ENCODE results near the gene SYNDIG1.

SYNDIG1 gene

DNA sequence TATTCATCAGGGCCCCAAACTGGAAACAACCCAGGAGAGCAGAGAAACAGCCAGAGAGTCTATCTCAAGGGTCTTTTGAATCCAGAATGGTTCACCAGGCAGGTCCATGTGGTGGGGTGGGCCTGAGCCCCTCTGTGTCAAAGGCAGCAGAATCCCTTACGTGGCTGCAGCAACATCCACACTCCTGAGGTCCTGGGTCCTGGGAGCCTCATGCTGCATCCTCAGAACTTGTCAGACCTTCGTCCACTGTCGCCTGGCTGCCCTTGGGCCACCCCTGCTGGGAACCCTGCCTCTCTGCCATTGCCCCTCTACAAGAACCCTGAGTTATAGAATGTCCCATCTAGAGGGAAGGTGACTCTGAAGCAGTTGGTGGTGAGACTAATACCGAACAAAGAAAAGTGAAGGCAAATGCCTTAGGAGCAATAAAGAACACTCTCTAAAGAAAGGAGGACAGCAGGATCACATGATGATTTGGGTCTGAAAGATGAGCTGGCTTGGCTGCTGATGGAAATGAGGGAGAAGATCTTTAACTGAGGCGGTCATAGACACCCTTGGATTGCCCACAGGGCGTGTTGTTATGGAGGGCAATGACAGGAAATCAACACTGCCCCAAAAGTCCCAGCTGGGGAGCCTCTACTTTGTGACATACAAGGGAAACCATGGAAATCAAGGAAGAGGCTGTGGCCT lies 161.2 kb downstream of the SYNDIG1 start:
- no peak for DNase-seq

DNA sequence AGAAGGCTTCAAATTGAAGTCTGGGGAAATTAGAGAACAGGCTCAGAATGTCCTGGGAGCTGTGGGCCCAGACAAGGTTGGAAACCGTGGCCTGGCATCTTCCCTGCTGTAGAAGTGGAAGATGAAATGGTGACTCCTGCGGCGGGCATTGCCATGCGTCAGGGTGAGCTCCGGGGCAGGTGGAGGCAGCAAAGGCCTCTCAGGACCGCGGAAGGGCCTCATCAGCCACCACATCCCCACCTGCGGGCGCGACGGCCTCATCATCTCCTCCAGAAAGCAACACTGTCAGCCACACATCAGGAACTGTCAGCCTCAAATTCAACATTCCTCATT lies 161.7 kb downstream of the SYNDIG1 start:
- no peak for DNase-seq

DNA sequence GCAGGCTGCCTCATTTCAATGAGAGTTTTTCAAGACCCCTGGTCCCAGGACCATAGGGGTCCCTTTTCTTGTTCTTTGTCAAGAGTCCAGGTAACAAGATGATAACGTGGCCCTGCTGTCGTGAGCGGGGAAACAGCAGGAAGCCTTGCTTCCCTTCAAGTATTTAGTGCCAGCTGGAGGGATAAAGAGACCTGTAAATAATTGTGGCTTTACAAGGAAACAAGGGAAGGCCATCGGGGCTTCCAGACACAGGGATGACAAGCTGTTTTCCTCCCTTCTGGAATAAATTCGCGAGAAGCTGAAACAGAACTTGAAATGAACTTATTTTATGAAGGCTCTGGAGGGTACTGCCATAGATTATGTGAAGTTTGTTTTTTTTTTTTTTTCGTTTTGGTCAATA lies 163.2 kb downstream of the SYNDIG1 start:
- no peak for DNase-seq

DNA sequence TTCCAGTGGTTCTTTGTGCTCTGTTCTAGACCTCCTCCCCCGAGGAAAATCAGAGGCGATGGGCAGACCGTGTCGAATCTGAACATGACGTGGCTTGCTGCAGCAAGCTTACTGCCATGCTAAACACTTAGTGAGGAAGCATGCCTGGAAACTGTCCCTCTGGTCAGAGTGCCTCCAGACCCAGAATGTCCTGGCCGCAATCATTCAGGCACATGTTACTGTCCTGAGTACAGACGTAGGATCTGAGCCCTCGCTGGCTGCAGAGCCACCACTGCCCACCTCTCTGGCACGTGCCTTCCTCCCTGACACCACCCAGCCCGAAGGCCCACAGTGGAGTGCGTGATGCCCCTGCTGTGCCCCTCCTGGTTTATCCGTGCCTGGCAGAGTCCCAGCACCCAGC lies 163.6 kb downstream of the SYNDIG1 start:
- DNase-seq = no peak

DNA sequence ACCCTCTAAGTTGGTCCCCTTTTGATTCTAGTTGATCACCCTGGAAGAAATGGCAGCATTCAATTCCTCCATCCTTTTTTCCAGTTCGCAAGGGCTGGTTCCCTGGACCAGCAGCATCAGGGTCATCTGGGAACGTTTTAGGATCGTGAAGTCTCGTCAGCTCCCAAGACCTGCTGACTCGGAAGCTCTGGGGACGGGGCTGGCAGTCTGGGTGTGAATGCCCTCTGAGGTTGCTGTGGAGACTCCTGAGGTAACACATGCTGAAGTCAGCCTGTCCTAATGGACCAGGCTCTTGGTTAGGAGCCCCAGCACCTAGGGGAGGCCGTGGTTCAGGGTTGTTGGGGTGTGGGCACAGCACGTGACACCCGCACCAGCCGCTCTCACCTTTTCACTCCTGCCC lies 164.1 kb downstream of the SYNDIG1 start:
- DNase-seq = no peak

DNA sequence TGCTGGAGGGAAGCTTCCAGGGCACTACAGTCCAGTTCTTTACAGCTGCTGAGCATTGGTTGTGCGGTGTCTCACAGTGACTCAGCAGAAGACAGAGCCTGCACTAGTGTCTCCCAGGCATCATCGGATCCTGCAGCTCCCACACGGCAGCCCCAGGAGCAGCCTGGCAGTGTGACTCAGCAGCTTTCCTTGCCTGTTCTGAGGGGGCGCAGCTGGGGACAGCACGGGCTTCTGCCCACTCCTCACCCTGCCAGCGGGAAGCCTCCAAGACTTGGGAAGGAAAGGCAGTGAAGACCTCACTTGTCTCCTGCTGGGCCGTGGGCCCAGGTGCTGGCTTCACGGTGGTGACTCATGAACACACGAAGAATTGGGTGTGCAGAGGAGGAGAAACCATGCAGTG lies 165.4 kb downstream of the SYNDIG1 start:
- peak in 42 of 51 donors; percentile 21 to 87 (median 47) for DNase-seq

DNA sequence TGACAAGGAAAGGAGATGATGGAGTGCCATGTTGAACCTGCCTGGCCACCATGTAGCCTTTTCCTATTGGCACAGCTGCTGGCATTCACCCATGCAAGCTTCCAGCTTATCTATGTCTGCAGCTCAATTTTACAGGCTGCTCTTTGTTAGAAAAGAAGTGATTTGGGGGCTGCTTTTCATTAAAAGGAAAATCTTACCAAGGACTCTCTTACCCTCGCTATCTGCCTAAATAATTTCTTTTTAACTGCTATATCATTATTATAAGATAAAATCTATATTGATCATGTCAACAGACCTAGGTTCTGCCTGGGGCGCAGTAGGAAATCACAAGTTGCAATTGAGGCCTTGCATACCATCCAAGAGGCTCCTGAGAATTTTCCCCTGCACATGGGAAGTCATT lies 167.2 kb downstream of the SYNDIG1 start:
- no peak for DNase-seq

DNA sequence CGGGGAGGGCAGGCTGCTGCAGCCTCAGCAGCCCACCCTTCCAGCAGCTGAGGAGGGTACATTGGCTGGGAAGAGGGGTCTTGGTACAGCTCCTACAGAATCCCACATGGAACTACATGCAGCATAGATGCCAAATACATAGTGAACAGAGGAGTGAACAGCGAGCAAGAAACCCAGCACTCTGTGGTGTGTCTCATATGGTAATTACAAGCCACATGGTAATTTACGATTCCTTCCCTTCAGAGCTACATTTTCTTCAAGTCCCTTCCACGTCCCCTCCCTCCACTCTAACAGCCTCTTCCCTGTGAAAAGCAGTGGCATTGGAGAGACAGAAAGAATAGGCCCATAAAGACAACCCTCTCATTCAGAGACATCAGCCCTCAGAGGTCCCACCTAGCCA lies 167.7 kb downstream of the SYNDIG1 start:
- no peak for DNase-seq

DNA sequence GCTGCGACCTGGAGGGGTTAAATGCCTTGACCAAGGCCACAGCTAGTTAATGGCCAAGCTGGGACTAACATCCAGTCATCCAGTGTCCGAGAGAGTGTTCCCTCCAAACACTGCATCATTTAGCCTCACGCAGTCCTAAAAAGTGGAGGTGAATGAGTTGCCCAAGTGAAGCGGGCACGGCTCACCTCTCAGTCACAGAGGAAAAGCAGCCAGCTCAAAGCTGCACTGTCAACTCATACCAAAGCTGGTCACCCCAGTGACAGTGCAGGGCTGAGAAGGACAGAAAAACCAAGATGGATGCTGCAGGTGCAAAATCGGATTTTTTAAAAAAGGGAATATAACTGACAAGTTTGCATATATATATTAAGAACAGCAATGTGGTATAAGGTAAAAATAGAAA lies 168.5 kb downstream of the SYNDIG1 start:
- DNase-seq = no peak

DNA sequence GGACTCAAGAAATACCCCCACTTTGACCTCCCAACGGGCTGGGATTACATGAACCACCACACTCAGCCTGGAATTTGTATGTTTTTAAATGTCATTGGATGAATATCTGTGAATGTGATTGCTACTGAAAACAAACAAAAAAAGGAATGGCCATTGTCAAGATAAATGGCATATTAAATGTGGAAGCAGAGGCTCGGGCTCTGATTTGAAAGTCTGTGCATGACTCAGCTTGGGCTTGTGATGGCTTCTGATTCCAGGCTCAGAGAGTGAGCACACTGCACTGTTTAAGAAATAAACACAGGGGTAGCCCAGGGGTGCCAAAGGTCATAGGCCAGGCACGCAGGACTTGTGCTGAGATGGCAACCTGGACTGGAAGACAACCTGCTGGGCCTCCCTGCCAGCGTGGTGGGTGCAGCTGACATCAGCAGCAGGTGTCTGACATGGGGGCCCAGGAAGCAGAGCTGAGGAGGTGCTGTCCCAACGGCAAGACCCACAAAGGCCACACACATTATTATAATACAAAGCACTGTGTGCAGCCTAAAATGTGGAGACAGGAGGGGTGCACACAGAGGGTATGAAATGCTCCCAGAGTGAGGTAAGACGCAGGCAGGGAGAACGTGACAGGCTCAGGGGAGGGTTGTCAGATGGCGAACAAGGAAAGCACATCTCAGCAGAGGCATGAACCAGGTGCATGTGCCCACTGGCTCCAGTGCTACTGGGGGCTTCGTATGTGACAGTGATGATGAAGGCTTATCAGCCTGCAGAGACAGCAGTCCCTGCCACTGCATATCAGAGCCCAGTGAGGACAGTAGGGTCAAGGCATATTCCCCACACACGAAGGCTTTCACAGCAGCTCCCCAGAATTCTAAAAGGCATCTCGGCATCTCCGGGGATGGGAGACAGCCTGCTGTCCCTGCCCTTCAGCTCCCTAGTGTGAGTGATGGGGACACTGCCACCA lies 169.4 kb downstream of the SYNDIG1 start:
- no peak for DNase-seq

DNA sequence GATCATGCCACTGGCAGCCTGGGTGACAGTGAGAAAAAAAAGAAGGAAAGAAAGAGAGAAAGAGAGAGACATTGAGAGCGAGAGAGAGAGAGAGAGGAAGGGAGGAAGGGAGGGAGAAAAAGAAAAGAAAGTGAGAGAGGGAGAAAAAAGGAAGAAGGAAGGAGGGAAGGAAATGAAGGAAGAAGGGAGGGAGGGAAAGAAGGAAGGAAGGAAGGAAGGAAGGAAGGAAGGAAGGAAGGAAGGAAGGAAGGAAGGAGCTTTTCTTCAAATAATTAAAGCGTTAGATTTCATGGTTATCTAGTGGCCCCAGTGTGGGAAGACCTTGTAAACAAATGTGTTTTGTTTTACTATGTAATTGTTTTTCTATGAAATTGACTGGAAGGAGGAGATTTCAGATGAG lies 170.8 kb downstream of the SYNDIG1 start:
- DNase-seq = no peak

DNA sequence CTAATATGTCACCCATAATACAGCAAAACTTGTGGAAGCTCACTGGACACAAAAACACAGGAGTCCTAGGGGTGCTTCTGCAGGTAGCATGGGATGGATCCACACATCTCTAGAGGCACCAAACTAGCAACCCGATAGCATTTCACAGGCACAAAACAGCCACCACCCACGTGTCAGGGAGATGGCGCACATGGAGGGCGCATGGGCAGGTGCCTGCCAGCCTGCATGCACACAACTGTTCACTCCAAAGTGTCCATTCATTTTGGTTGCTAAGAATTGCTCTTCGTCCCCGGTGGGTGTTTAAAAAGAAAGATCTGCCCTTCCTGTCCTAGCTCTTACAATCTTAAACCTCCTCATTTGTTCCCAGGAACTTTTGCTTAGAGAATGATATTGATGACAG lies 171.3 kb downstream of the SYNDIG1 start:
- DNase-seq = no peak

DNA sequence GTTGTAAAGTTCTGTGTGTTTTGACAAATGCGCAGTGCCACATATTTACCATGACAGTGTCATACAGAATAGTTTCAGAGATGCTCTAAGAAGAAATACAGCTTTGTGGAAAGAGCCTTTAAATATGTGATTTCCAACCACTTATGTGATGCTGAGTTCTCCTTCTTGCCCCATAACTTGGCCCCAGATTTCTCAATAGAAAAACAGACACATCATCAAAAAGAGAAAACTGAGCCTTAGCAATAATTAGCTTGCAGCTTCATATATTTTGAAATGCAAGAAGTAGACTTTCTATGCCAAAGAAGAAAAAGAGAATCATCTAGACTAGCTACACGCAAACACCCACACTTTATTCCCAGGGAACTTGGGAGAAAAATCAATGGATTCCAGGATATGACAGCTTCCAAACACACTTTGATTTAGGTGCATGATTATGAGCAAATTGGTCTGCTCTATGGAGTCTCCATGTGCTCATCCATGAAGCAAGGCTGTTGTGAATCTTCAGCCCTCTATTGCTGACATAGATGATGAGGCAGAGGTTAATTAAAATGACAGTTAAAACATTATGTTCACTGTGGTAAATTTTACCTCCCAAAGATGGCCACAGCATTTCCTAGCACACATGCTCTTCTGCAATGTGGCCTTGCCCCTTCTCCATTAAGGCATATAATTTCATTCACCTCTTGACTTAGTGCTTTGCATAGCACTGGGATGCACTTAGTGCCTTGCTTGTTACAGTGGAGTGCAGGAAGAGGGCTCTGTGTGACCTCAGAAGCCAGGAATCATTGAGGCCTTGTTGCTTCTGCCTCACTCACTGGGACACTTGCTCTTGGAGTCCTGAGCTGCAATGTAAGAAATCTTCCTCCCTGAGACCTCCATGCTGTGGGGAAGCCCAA lies 174.6 kb downstream of the SYNDIG1 start:
- no peak for DNase-seq

DNA sequence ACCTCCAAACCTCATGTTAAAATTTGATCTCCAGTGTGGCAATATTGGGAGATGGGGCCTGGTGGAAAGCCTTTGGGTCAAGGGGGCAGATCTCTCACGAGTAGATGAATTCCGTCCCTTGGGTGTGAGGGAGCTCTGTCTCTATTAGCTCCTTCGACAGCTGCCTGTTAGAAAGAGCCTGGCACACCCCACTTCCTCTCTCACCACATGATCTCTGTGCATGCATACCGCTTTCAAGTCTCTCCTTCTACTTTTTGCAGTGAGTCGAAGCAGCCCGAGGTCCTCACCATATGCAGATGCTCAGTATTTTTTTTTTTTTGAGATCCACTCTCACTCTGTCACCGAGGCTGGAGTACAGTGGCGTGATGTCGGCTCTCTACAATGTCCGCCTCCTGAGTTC lies 176.9 kb downstream of the SYNDIG1 start:
- peak in 1 of 51 donors; percentile 16 for DNase-seq

DNA sequence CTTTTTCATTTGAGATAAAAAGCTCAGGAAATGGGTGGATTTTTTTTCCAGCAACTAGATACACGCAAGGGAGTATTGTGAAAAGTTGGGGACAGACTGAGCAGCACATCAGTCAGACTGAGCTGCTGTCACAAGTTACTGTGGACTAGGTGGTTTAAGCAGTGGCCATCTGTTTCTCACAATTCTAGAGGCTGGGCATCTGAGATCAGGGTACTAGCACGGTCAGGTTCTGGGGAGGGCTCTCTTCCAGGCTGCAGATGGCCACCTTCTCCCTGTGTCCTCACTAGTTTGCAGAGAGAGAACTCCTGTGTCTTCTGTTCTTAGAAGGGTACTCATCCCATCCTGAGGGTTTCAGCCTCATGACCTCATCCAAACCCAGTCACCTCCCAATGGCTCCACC lies 178.3 kb downstream of the SYNDIG1 start:
- no peak for DNase-seq

DNA sequence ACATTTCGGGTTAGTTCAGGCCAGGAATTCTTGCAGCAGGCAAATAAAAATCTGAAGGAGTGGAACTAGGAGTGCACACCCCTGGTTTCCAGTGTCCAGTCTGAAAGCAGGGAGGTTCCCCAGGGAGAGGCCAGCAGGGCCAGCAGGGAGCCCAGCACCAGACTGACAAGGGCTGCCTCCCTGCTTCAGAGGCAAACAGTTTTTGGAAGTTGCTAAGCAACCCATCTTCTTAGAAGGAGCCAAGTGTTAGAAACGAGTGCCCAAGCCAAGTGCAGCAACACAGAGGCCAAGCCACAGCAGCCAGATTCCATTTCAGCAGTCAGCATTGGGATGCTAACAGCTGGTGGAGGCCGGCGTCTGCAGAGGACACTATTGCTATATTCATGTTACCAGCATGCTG lies 179.1 kb downstream of the SYNDIG1 start:
- DNase-seq = no peak

DNA sequence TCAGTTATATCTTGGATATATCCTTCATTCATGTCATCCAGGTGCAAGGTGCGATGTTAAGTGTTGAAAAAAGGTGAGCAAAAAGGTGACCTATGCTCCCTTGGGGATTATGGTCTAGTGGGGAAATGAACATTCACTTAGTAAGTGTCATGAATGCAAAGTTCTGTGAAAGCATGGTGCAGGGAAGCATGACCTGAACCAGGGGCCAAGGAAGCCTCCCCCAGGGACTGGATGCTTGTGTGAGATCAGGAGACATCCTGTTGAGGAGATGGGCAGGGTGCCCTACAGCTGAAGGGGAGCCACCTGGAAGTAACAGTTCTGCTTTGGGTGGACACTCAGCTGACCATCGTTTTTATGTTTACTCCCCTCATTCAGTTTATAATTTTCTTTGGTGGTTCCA lies 179.5 kb downstream of the SYNDIG1 start:
- no peak for DNase-seq

DNA sequence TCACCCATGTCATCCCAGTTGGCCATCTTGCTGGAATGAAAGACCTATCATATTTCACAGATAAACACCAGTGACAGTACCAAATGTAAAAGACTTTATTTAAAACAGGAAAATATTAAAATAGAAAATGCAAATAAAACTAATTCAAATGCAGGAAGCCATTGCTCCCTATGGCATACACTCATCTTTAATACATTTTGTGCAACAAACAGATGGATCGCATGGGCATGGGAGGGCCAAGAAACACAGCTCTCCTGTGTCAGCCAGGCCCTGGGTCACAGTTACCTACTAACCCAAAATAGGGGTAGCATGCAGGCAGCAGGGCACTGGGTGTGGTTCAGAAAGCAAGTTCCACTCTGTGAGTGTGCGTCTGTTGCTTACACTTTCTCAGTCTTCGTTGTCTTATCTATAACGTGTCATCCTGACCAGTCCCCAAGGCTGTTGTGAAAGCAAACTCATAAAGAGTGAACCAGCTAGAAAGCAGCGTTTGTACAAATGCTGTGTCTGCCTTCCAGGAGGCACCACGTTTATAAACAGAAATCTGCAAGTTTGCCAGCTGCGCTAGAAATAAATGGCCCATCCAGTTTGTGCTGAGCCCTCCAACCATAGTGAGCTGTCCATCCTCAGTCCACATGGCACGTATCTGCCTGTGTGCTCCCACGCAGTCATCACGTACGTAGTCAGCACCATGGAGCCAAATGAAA lies 180.5 kb downstream of the SYNDIG1 start:
- DNase-seq = peak in 6 of 51 donors; percentile 13 to 37 (median 20)

DNA sequence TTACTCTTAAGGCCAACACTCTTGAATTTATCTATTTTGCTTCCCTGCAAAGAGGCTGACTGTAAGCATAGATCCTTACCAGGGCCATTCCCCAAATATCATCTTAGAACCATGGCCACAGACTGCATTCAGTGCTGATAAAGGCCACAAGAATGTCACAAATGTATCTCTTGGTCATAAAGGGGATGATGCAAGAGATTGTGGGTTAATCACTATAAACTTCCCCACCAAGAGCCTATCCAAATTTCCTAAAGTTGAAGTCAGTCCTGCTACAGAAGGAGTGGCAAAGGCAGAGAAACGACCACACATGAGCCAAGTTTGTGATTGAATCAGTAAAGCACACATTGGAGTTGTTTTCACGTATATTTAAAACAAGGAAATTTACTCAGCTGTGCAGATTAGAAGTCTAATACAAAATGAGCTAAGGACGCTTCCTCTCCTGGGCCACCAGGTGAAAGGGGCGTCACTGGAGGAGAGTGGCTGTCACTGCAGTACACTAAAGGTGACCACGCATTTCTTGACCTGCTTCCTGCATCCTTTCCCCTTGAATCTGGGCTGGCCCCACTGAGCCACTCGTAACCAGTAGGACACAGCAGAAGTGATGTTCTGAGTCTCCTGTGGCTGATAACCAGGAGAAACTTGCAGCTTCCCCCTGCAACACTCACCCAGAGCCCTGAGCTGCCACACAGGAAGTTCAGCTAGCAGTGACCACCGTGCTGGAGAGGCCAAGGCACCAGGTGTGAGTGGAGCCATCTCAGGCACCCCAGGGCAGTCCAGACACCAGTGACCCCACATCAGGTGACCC lies 181.9 kb downstream of the SYNDIG1 start:
- no peak for DNase-seq

DNA sequence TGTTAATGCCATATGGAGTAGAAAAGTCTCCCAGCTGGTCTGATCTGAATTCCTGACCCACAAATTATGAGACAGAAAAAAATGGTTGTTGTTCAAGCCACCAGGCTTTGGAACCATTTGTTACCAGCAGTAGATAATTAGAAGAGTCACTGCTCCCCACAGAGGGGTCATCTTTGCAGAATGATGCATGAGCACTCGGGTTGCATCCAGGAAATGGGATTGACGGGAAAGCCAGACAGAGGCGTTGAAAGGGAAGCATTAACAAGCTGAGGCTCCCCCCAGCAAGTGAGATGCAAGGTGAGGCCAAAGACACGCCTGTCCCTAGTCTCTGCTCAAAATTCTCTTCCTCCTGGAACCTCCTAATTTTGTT lies 182.5 kb downstream of the SYNDIG1 start:
- no peak for DNase-seq

DNA sequence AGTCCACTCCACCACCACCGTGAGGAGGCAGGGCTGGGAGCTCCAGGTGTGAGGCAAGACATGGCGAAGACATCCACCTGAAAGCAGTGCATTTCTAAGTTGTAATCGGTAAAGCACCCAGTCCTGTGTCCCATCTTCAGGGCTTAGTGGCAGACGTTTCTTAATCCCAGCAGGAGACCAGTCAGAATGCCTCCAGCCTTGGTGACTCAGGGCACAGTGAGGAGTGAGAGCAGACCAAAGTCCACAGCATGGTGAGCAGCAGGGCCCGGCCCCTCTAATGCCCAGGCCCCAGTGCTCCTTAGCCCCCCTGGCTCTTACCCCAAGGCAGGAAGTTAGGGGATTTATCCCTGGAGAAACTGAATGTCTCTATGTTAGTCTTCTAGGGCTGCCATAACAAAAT lies 183.9 kb downstream of the SYNDIG1 start:
- no peak for DNase-seq
